ENCODE results near the gene TBC1D14.
A peak's percentile ranks its signal among the peaks of the same experiment; 100 is the strongest.

Gene TBC1D14

GRCh38 chr4:7044137-7044930, 134.7 kb downstream of the TBC1D14 start:
- peak overlapping the region; percentile 78 for H3K4me2 ChIP-seq (ENCODE audit: low read depth, low read length, poor library complexity, severe bottlenecking)
- no peak overlapping the region for H3K27ac ChIP-seq (ENCODE audit: low read depth, low read length)
- H2AFZ ChIP-seq (ENCODE audit: low read depth, low read length, severe bottlenecking): peak overlapping the region; percentile 68

GRCh38 chr4:7045553-7045952, 135.9 kb downstream of the TBC1D14 start:
- Histone ChIP-seq H4K20me1 (ENCODE audit: low read depth, low read length) (no peaks in the 10 kb centered on the region; the same call in 1 of the 2 replicates), H3K27ac (ENCODE audit: low read depth, low read length) (no peak overlapping the region), H3K4me3 (ENCODE audit: insufficient read depth, low read length, poor library complexity, severe bottlenecking) (no peak overlapping the region)

More at GRCh38 chr4:7044137-7044930, 134.7 kb downstream of the TBC1D14 start:
- Histone ChIP-seq H3K9me2 (replicated peaks; ENCODE audit: insufficient read depth, low read length) (no peaks in the 10 kb centered on the region), H3K79me2 (ENCODE audit: insufficient read depth, low read length) (peaks cover 36% of the 10 kb centered on the region), H3K36me3 (ENCODE audit: low read length) (no peaks in the 10 kb centered on the region), H3K9ac (ENCODE audit: low read length) (peak overlapping the region; percentile 77), H3K9me3 (ENCODE audit: insufficient read depth, low read length) (no peaks in the 10 kb centered on the region), H3K27me3 (ENCODE audit: low read length) (no peaks in the 10 kb centered on the region), H4K20me1 (ENCODE audit: low read depth, low read length) (no peaks in the 10 kb centered on the region; the same call in 1 of the 2 replicates), H3K4me3 (ENCODE audit: insufficient read depth, low read length, poor library complexity, severe bottlenecking) (peak overlapping the region; percentile 67), H3F3A (ENCODE audit: insufficient read depth) (no peaks in the 10 kb centered on the region)
- TF ChIP-seq EZH2phosphoT487 (conservative IDR thresholded peaks at IDR 0.05; ENCODE audit: low read length): no peak
- TF ChIP-seq CTCF (IDR thresholded peaks at IDR 0.05; ENCODE audit: insufficient read depth, low read length, poor library complexity, severe bottlenecking): no peak

GRCh38 chr4:7045961-7046921, 136.6 kb downstream of the TBC1D14 start:
- Histone ChIP-seq H3K27ac (ENCODE audit: low read depth, low read length) (no peak overlapping the region), H3K9me2 (replicated peaks; ENCODE audit: insufficient read depth, low read length) (no peaks in the 10 kb centered on the region), H3K36me3 (ENCODE audit: low read length) (no peaks in the 10 kb centered on the region), H4K20me1 (ENCODE audit: low read depth, low read length) (no peaks in the 10 kb centered on the region; the same call in 1 of the 2 replicates), H3K79me2 (ENCODE audit: insufficient read depth, low read length) (peaks cover 45% of the 10 kb centered on the region), H3K4me2 (ENCODE audit: low read depth, low read length, poor library complexity, severe bottlenecking) (peak overlapping the region; percentile 78), H3K9me3 (ENCODE audit: insufficient read depth, low read length) (no peaks in the 10 kb centered on the region), H3K4me3 (ENCODE audit: insufficient read depth, low read length, poor library complexity, severe bottlenecking) (no peak overlapping the region), H3F3A (ENCODE audit: insufficient read depth) (no peaks in the 10 kb centered on the region), H2AFZ (ENCODE audit: low read depth, low read length, severe bottlenecking) (no peak overlapping the region), H3K27me3 (ENCODE audit: low read length) (no peaks in the 10 kb centered on the region), H3K9ac (ENCODE audit: low read length) (no peak overlapping the region)
- no peak for TF ChIP-seq EZH2phosphoT487 (conservative IDR thresholded peaks at IDR 0.05; ENCODE audit: low read length)
- TF ChIP-seq CTCF (IDR thresholded peaks at IDR 0.05; ENCODE audit: insufficient read depth, low read length, poor library complexity, severe bottlenecking): no peak

More at GRCh38 chr4:7045553-7045952, 135.9 kb downstream of the TBC1D14 start:
- Histone ChIP-seq H3F3A (ENCODE audit: insufficient read depth) (no peaks in the 10 kb centered on the region), H3K79me2 (ENCODE audit: insufficient read depth, low read length) (peaks cover 45% of the 10 kb centered on the region), H3K9ac (ENCODE audit: low read length) (no peak overlapping the region), H3K27me3 (ENCODE audit: low read length) (no peaks in the 10 kb centered on the region), H3K36me3 (ENCODE audit: low read length) (no peaks in the 10 kb centered on the region), H3K9me3 (ENCODE audit: insufficient read depth, low read length) (no peaks in the 10 kb centered on the region), H2AFZ (ENCODE audit: low read depth, low read length, severe bottlenecking) (no peak overlapping the region), H3K4me2 (ENCODE audit: low read depth, low read length, poor library complexity, severe bottlenecking) (peak overlapping the region; percentile 78), H3K9me2 (replicated peaks; ENCODE audit: insufficient read depth, low read length) (no peaks in the 10 kb centered on the region)
- TF ChIP-seq CTCF (IDR thresholded peaks at IDR 0.05; ENCODE audit: insufficient read depth, low read length, poor library complexity, severe bottlenecking): no peak
- no peak for TF ChIP-seq EZH2phosphoT487 (conservative IDR thresholded peaks at IDR 0.05; ENCODE audit: low read length)

Measured in SU-DHL-6 (cell line).